Neural cell (in vitro differentiated cells): ENCODE data around the gene TMEM135.

ENCODE experiments used
- EZH2 ChIP-seq: fragments of 200-600, 300-800 bp; shearing (Covaris generic), sonication (generic); IDR thresholded peaks from 2 replicates; pipeline ENCODE4 v1.6.1; 2014; ENCODE audit warnings: antibody characterized with exemption, low read length, borderline replicate concordance, mild to moderate bottlenecking; ENCODE audit not compliant: insufficient read depth, poor library complexity, severe bottlenecking
- POLR2AphosphoS5 ChIP-seq: IDR thresholded peaks from 2 replicates; pipeline ENCODE4 v1.6.1; 2012
- RAD21 ChIP-seq: fragments of 450-650 bp; conservative IDR thresholded peaks from 2 replicates; pipeline ENCODE4 v1.6.1; 2014; ENCODE audit warnings: antibody characterized with exemption, mild to moderate bottlenecking, moderate library complexity
- SMC3 ChIP-seq: fragments of 450-650 bp; conservative IDR thresholded peaks from 2 replicates; pipeline ENCODE4 v1.6.1; 2014; ENCODE audit warnings: antibody characterized with exemption, mild to moderate bottlenecking, moderate library complexity; ENCODE audit not compliant: poor library complexity
- TAF1 ChIP-seq: IDR thresholded peaks from 2 replicates; pipeline ENCODE4 v1.6.1; 2012; ENCODE audit warnings: low read depth
- TF ChIP-seq, protein P1 (sequence below): IDR thresholded peaks from 2 replicates; pipeline ENCODE4 v1.6.1; 2012; ENCODE audit warnings: borderline replicate concordance
- TF ChIP-seq, protein P2 (sequence below): fragments of 450-650 bp; IDR thresholded peaks from 2 replicates; pipeline ENCODE4 v1.5.1; 2014; ENCODE audit warnings: antibody characterized with exemption, mild to moderate bottlenecking, moderate library complexity; ENCODE audit not compliant: poor library complexity, severe bottlenecking

GRCh38 chr11:87035976-87036583, 1.7 kb upstream of the TMEM135 start:
- TF ChIP-seq POLR2AphosphoS5 (no peak), EZH2 (no peak), RAD21 (no peak), SMC3 (no peak), TAF1 (no peak)
- TF ChIP-seq, protein P1, sequence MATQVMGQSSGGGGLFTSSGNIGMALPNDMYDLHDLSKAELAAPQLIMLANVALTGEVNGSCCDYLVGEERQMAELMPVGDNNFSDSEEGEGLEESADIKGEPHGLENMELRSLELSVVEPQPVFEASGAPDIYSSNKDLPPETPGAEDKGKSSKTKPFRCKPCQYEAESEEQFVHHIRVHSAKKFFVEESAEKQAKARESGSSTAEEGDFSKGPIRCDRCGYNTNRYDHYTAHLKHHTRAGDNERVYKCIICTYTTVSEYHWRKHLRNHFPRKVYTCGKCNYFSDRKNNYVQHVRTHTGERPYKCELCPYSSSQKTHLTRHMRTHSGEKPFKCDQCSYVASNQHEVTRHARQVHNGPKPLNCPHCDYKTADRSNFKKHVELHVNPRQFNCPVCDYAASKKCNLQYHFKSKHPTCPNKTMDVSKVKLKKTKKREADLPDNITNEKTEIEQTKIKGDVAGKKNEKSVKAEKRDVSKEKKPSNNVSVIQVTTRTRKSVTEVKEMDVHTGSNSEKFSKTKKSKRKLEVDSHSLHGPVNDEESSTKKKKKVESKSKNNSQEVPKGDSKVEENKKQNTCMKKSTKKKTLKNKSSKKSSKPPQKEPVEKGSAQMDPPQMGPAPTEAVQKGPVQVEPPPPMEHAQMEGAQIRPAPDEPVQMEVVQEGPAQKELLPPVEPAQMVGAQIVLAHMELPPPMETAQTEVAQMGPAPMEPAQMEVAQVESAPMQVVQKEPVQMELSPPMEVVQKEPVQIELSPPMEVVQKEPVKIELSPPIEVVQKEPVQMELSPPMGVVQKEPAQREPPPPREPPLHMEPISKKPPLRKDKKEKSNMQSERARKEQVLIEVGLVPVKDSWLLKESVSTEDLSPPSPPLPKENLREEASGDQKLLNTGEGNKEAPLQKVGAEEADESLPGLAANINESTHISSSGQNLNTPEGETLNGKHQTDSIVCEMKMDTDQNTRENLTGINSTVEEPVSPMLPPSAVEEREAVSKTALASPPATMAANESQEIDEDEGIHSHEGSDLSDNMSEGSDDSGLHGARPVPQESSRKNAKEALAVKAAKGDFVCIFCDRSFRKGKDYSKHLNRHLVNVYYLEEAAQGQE = no peak
- TF ChIP-seq, protein P2, sequence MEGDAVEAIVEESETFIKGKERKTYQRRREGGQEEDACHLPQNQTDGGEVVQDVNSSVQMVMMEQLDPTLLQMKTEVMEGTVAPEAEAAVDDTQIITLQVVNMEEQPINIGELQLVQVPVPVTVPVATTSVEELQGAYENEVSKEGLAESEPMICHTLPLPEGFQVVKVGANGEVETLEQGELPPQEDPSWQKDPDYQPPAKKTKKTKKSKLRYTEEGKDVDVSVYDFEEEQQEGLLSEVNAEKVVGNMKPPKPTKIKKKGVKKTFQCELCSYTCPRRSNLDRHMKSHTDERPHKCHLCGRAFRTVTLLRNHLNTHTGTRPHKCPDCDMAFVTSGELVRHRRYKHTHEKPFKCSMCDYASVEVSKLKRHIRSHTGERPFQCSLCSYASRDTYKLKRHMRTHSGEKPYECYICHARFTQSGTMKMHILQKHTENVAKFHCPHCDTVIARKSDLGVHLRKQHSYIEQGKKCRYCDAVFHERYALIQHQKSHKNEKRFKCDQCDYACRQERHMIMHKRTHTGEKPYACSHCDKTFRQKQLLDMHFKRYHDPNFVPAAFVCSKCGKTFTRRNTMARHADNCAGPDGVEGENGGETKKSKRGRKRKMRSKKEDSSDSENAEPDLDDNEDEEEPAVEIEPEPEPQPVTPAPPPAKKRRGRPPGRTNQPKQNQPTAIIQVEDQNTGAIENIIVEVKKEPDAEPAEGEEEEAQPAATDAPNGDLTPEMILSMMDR = no peak
